GM19455 (cell line): ENCODE measurements around the gene E2F1.

Source experiments
- ATAC-seq: cut with Tn5 transposase; IDR thresholded peaks from one replicate; pipeline ENCODE4 v1.9.1; 2021; ENCODE audit not compliant: unreplicated experiment

The E2F1 gene

DNA sequence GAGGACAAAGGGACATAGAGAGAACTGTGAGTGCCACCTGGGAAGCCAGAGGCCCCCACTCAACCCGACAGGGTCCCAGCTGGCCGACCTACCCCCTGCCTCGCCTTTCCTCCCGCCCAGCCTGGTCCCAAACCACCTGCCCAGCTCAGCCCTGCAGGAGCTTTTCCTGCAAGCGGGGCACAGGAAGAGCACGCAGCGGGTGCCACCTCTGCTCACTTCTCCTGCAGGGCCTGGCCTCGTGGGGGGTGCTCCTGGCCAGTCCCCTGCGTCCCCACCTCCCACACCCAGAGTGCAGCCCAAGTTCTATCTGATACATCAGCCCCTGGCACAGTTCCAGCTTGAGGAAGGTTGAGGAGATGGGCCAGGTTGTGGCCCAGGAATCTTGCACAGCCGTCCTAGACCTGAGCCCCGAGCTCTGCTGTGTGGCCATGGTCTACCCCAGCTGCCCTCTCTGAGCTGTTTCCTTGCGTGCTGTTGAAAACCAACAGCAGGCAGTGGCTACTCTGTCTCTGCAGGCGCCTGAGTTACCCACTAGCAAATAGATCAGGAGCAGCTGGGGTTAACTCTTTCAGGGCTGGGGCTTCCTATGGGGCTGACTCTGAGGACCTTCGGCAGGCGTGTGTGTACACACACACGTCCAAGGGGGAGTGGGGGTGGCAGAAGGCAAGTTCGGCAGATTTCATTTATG lies 13.6 kb downstream of the E2F1 start:
- ATAC-seq = no peak

DNA sequence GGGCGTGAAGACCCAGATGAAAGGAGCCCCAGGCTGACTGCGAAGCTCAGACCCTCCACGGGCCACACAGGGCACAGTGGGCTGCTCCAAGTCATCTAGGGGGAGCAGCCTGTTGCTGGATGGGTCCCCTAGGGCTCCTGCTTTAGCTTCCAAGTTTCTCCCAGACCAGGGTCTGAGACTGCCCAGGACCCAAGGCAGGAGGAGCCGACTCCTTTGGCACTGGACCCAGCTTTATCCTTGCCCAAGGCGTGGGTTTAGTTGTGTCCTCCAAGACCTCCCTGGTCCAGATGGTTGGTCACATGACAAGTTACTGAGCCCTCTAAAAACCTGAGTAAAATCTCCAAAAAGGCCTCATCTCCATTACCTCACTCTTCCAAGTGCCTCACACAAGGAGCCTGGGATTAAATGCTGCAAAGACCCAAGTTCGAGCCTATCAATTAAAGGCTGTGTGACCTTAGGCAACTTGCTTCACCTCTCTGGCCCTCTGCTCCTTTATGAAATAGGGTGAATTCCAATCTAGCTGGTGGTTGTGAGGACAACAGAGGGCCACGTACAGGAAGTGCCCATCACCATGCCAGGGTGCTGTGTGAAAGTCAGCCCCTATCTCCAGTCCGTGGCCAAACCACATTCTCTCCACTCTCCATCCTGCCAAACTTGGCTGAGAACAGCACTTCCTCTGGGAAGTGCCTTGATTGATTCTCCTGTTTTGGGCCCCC lies 14.5 kb downstream of the E2F1 start:
- ATAC-seq = no peak

DNA sequence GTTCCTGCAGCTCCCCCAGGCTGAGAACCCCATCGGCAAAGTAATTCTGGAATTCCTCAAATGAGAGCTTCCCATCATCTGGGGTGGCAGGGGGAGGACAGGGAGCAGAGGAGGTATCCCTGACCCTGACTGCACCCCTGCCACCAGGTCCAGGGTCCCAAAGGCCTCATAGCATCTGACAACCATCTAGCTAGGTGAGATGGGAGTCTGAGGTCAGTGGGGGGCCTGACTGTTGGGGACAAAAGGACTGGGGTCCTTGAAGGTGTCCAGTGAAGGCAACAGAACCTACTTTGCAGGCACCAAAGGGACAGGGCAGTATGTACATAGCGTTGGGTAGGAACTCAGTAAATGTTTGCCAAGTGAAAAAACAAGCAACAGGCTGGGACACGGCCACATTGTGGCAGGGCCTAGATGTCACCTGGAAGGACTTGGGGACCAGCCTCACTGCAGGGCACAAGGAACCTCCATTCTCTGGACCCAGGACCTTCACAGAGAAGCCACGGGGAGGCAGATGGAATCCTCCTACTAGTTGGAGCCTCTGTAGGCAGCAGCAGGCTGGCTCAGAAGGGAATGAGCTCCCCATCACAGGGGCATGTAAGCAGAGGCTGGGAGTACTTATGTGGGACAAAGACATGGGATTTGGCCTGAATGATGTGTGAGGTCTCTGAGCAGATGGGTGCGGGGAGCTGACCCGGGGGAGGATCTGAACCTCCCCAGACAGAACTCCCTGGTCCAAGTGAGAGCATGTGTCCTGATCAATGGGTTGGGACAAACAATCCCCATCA lies 15.3 kb downstream of the E2F1 start:
- no peak for ATAC-seq

DNA sequence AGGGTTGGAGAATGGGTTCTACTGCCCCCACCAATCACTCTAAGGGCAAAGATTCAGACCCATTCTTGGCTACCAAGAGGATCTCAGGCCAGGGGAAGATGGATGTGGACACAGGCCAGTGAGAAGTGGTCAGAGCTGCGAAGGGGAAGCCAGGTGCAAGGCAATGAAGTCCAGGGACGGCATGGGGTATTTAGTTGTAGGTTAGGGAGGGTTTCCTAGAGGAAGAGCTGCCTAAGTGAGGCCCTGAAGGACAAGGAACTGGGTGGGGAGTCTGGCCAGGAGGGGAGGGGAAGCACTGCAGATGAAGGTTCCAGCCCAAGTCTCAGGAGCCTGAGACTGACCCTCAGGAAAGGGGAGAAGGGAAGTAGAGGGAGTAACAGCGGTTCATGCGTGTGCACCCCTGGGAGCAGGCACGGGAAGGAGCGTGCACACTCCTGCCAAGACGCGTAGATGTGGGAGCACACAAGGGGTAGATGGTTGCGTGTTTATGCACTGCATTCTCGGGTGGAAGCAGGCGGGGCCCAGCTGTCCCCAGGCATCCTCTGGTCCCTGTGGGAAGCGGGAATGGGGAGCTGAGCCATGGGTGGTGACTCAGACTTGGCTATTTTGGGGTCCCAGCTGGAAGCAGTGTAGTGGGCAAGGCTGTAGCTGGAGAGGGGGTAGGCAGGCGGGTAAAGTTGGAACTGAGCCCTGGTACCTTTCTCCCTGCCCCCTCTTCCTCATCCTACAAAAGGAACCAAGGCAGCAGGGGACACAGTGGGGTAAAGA lies 16.1 kb downstream of the E2F1 start:
- no peak for ATAC-seq

DNA sequence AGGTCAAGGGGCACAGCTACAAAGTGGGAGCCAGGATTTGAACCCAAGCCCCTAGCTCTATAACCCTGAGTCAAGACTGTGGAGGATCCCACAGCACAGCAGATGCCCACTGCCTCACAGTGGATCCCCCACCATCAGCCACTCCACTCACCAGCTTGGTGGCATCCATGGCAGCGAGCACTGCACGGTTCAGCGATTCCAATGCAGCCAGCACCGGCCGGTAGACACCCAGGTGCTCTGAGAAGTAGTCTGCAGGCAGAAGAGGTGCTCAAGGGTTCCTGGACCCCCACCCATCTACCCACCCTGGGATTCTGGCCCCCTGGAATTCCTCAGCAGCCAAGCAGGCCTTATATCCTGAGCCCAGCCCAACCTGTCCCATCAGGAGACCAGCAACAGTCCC lies 17.0 kb downstream of the E2F1 start:
- ATAC-seq = no peak

DNA sequence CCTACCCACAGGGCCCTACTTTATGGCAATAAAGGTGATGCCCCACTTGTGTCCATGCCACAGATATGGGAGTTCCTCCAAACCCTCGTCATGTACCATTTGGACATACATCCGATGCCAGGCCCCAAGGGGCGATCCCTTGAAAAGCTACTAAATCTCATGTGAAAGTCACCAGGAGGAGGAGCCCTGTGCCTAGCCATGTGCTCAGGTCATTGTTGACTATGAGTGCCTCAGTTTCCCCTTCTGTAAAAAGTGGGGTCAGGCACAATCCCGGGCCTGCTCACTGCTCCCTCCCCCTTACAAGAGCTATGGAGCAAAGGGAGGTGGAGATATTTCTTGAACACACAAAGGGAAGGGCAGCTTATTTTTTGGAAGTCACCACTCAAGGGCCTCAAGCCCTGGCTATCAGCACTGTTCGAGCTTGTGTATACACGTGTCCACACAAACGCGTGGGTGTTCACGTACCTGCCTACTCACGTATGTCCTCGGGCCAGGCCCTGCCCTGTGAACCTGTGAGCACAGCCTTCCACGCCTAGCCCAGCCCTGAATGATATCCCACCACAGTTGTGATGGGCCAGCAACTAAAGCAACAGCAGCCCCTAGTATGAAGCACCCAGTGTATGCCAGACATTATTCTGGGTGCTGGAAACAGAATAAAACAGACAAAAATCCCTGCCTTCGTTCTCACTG lies 17.6 kb downstream of the E2F1 start:
- ATAC-seq = no peak

DNA sequence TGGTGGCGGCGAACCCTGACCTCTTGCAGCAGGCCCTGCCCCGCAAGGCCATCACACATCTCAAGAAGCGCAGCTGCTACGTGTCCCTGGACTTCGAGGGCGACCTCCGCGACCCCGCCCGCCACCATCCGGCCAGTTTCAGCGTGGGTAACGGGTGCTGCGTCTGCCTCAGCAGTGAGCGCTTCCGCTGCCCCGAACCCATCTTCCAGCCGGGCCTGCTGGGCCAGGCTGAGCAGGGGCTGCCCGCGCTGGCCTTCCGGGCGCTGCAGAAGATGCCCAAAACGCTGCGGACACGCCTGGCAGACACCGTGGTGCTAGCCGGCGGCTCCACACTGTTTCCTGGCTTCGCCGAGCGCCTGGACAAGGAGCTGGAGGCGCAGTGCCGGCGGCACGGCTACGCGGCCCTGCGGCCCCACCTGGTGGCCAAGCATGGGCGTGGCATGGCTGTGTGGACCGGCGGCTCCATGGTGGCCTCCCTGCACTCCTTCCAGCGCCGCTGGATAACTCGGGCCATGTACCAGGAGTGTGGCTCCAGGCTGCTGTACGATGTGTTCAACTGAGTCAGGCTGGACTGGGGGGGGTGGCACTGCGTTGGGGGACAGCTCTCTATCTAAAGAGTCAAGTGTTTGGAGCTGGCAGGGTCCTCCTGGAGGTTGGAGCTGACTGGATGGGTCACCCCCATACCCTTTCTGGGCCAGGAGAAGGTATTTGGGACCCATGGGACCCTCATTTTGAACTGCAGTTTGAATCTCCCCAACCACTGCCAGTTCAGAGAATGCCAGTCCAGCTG lies 18.3 kb downstream of the E2F1 start:
- ATAC-seq = peak; percentile 36

DNA sequence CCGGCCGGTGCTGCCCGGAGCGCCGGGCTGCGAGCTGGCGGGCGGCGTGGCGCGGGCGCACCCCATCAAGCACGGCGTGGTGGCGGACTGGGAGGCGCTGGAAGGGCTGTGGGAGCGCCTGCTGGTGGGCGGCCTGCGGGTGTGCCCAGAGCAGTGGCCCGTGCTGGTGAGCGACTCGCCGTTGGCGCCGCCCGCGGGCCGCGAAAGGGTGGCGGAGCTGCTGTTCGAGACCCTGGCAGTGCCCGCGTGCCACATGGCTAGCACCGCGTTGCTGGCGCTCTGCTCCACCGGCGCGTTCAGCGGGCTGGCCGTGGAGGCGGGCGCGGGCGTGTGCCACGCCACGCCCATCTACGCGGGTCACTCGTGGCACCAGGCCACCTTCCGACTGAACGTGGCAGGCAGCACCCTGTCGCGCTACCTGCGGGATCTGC lies 18.9 kb downstream of the E2F1 start:
- peak; percentile 7 for ATAC-seq

DNA sequence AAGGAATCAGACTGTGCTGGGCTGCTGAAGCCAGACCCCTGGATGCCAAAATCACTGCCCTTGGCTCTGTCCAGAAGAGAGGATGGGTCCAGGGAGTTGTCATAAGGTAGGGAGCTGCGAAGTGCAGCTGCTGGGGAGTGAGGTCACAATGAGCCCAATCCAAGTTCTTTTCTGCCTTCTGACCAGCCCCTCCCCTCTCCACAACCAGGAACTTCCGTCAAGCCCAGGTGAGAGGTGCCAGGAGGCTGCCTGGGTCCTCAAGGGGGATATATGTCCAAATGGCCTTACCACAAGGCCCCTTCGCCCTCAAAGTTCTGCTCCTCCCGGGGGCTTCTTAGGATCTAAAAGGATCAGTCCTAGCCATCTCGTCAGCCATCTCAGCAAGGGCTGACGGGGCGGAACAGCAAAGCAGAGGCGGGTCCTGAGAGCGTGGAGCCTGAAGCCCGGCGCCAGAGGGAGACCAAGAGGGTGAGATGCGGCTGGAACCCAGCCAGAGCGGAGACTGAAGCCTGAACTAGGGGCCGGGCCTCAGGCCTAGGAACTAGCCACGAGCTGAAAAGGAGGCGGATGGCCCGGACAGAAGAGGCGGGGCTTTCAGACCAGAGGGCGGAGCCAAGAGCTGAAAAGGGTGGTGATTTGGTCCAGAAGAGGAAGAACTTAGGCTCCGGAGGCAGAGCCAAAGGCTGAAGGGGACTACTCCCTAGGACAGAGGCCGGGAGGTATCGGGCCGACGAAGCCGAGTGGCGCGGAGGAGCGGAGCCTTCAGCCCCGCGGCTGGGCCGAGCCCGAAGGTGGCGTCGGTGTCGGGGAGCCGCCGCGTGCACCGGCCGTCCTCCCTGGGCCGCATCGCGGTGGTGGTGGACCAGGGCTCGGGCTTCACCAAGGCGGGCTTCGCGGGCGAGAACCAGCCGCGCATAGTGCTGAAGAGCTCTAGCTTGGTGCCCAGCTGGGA lies 19.6 kb downstream of the E2F1 start, which contains the start of gene ACTL10:
ACTL10 (plus strand) TSS at position 651 of the 952 bp plus-strand sequence. CDS start 555 bp downstream, outside the sequence.
- peak; percentile 64 for ATAC-seq

DNA sequence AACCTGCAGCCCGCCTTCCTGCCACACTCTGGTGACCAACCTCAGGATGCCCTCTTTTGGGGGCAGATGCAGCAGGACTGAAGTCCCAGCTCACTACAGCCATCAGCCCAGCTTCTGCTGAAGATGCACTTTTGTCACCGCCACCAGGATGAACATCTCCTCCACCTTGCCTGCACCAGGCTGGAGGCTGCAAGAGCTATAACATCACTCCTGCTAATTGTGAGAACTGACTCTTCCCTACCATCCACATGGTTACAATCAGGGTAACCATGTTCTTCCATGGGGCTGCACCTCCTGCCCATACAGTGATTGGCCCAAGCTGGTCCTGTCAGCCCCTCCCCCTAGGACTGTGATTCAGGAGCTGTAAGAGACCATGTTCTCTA lies 21.4 kb downstream of the E2F1 start:
- ATAC-seq = no peak

DNA sequence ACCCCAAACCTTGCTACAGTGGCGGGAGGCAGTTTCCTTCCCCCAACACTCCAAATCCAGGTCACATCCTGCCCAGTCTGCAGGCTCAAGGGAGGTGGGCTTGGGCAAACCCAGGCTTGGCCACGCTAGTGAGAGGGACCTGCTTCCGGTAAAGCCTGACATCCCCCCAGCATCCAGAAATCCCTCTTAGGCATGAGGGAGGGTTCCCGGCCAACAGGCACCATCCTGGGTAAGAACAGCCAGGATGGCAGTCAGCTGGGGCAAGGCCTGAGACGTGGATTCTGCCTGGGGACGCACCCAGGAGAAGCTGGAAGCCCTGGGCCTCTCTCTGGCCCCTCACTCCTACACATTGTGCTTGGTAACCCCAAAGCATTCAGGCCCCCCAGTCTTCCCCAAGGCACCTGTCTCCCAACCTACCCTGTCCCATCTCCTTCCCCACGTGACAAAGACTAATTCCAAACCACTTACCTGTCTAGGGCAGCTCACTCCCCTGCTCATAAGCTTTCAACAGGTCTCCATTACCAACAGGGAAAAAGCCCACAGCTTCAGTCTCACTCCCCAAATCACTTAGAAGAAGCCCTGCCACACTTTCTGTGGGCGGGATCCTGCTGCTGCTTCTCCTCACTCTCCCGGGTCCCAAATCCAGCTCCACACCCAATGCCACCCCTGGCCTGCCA lies 22.0 kb downstream of the E2F1 start:
- no peak for ATAC-seq

DNA sequence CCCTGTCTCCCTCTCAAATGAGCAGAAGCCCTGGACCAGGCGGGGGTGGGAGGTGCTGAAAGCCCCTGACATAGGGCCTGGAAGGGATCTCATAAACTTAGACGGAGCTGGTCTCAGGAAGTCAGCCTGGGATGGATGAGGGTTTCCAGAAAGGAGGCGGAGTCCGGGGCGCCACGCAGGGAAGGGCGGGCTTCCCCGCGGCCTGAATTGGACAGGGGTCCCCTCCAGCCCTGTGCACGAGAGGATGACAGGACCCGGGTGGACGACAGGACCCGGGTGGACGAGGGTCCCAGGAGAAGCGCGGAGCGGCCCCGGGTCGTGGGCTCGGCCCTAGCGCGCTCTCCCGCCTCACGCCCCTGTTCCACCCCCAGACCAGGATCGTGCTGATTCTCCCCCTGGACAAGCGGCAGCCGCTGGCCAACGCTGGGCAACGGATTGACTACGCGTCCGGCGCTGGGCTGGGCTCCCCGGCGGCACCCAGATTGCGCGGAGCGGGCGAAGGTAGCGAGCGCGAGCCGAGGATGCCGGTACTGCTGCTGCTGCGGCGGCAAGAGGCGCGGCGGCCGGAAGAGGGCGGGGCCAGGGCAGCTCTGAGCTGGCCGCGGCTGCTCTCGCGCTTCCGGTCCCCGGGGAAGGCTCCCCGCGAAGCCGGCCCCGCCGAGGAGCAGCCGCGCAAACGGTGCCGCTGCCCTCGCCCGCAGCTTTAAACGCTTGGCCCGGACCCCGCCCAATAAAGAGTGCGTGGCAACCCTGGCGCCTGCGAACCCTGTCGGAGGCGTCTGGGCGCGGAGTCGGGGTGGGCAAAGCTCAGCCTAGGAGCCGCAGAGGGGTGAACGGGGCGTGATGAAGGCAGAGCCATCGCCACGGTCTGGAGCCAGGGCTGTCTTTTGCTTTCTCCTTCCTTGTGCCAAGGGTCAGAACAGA lies 22.8 kb downstream of the E2F1 start:
- no peak for ATAC-seq

DNA sequence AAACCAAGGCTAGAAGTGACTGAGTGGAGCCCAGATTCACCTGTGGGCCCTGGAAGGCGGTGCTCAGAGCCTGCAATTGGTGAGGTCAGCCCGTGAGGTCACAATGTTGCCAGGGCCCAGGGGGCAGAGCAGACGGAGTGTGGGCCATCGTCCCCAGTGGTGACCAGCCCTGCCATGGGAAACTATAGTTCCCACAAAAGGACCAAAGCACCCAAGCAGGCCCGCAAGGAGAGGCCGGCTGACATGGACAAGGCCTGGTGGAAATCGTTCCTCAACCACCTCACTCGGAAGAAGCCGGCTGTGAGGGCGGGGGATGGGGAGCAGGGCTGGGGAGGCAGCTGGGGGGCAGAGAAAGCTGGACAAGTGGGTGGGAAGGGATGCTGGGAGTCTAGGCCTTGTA lies 24.0 kb downstream of the E2F1 start, which contains the start of gene C20orf144:
C20orf144 (plus strand) TSS at position 156 of the 400 bp plus-strand sequence; CDS start at position 175, 19 bp downstream.
- ATAC-seq = no peak

DNA sequence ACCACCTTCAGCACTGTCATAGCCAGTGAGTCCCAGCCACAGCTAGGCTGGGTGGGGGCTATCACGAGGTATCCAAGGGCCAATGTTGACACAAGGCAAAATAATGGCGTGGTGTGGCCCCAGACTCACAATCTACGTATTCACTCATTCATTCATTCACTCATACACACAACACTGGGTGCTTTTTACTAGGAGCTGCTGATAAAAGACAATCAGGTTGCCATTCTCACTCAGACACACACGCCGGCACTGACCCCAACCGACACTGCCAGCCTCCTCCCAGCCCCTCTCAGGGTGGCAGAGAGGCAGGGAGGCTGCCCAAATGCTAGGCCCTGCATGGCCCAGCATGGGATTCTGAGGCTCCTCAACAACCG lies 25.5 kb downstream of the E2F1 start:
- no peak for ATAC-seq

DNA sequence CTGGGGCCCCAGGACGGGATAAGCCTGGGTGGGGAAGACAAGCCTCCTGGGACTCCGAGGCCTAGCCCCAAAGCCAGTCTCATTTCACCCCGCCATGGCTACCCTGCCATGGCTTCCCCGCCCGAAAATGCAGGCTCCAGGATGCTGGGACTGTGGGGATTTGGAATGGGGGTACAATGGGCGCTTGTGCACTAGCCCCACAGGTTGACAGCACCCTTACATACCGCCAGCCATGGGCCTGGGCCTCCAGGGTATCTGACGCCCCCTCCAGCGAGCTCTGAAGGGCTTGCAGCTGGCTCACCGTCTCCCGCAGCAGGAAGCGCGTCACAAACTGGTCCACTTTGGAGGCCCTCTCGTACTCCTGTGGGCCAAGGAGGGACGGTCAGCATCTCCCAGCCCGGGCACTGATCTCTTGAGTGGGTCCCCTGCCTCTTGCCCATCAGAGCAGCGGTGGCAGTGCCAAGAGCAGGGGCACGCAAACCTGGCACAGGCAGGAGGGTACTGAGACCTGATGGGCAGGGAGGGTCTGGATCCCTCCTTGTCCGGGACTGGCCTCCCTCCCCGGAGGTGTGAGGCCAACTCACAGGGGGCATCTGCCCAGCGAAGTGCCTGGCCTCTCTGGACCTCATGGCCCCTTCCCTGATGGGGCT lies 26.0 kb downstream of the E2F1 start:
- no peak for ATAC-seq

DNA sequence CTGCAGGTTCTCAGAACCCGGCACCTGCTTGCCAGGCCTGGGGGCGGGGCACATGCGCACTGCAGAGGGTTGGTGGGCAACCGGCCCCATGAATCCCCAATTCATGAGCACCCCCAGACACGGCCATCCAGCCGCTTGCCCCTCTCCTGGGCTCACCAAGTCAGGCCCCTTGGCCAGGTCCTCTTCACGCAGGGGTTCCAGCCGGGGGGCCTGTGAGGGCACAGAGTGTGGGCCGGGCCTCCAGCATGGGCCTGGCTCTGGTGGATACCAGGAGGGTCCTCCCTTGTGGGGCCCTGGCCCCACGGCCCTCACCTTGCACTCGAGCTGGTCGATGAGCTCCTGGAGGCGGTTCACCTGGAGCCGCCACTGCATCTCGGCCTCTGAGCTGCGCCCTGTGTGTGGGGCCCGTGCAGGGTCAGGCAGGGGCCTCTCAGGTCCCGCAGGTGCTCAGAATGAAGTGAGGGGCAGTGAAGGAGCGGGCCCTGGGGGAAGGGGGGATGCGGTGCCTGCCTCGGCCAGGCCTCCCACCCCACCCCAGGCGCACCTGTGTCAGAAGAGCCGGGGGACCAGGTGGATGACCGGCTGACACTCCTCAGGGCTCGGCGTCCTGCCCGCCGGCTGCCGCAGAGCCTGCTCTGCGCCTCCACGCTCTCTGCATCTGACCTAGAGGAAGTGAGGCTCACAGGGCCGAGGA lies 26.7 kb downstream of the E2F1 start:
- no peak for ATAC-seq
